HG03025 (cell line): ENCODE measurements around the gene AP2A2.

Source experiments
- ATAC-seq: cut with Tn5 transposase; IDR thresholded peaks from one replicate; pipeline ENCODE4 v1.9.1; 2021; ENCODE audit warnings: mild to moderate bottlenecking, moderate library complexity; ENCODE audit not compliant: unreplicated experiment, low FRiP score

The AP2A2 gene

DNA sequence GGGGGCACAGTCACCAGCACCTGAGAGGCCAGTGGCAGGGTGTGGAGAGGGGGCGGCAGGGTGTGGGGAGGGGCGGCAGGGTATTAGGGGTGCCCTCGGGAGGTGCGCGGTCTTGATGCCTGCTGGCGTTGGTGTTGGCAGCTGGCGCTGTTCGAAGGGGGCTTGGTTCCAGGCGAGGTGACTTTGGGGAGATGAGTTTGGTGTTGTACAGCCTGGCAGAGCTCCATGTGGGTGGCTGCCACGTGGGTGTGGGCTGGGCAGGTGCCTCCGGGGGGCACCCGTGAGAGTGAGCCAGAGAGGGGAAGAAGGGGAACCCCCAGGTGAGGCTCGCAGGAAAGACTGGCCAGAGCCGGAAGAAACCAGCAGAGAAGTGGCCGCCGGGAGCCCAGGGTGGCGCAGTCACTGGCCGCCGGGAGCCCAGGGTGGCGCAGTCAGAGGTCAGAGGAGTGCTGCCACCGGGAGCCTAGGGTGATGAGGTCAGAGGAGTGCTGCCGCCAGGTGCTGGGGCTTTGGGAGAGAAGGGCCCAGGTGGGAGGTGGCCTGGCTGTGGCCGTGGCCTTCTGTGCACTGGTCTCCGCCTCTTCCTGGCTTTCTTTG lies 66.1 kb downstream of the AP2A2 start:
- no peak for ATAC-seq

DNA sequence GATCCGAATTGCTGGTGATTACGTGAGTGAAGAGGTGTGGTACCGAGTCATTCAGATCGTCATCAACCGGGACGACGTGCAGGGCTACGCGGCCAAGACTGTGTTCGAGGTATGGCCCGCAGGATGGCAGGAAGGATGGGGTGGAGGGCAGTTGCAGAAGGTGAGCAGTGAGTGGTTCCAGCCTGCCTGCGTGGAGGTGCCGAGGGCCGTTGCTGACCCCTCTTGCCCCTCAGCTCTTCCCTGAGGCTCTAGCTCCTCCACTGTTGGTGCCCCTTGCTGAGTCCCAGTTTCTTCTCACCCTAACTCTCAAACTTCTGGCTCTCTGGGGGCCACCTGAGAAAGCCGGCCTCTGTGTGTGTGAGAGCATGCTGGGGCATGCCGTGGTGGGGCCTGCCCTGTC lies 66.9 kb downstream of the AP2A2 start:
- no peak for ATAC-seq

DNA sequence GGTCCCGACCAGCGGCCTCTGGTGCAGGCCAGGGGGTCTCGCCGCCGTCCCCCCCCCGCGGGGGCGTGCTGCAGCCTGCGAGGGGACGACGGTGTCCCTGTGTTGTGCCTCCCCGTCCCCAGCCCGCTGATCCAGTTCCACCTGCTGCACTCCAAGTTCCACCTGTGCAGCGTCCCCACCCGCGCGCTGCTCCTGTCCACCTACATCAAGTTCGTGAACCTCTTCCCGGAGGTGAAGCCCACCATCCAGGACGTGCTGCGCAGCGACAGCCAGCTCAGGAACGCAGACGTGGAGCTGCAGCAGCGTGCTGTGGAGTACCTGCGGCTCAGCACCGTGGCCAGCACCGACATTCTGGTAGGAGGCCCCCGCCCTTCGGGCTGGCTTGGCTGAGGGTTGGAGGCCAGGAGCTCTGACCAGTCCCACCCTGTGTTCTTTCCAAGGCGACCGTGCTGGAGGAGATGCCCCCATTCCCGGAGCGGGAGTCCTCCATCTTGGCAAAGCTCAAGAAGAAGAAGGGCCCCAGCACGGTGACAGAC lies 68.0 kb downstream of the AP2A2 start:
- ATAC-seq: no peak

DNA sequence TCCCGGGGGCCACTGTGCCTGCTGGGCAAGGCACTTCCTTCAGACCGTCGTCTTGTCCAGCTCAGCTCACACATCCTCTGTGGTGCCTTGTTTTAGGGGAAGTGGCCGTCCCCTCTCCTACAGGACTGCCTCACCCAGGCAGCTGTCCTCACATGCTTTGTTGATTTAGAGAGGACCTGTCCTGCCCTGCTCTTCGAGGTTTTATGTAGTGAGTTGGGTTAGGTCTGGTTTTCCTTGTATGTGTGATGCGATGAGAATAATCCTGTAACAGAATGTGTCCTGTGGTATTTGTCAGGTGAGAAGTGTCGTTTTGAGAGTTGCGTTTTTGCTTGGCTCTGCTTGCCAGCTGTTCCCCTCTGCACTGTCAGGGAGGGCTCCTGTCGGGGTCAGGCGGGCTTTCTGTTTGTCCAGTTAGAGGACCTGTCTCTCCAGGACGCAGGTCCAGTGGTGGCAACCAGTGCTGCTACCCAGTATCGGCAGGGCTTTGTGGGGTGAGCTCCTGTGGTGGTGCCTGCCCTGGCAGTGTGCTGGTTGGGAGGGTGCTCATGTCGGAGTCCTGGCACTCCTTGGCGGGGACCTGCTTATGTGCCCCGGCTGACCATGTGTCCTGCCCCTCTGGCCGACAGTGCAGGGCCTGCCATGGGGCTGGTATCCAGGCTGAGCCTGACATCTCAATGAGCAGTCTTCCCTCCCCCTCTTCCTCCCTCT lies 69.5 kb downstream of the AP2A2 start:
- no peak for ATAC-seq

DNA sequence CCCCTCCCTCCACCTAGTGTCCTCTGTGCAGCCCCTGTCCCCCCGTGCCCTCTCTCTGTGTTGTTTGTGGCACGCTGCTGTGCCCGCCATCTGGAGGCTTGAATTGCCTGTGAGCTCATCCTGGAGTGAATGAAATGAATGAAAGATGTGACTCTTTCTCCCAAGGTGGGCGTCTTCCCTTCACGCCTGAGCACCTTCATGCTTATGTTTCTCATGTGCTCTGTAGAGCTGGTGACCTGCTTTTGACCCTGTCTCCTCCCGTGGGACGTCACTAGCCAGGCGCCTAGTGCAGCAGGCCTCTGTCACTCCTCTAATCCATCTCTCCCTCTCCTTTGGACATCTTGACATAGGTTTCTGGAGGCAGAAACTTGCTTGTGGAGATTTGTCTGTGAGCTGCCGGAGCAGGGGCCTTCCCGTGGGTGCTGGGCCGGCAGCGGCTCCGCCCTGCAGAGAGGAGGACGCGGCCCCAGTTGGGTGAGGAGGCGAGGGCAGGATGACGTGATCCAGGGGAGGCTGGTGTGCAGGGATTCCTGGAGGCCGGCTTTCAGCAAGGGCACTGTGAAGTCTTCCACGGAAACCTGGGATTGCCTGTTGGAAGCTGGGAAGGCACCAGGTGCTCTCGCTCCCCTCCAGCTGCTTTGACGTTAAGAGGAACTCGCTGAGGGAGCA lies 70.2 kb downstream of the AP2A2 start:
- ATAC-seq: no peak

DNA sequence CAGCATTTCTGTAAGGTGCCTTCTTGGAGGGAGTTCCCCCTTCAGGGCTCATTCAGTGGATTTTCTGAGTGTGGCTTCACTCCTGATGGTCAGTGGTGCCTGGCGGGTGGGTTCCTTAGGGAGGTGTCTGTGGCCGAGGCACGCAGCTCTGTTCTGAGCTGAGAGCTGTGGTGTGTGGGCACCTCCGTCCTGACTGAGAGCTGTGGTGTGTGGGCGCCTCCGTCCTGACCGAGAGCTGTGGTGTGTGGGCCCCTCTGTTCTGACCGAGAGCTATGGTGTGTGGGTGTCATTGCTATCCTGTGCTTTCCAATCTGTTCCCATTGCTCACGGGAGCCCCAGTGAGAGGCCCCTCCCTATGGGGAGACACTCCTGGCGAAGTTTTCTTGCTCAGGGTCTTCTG lies 71.0 kb downstream of the AP2A2 start:
- ATAC-seq: no peak

DNA sequence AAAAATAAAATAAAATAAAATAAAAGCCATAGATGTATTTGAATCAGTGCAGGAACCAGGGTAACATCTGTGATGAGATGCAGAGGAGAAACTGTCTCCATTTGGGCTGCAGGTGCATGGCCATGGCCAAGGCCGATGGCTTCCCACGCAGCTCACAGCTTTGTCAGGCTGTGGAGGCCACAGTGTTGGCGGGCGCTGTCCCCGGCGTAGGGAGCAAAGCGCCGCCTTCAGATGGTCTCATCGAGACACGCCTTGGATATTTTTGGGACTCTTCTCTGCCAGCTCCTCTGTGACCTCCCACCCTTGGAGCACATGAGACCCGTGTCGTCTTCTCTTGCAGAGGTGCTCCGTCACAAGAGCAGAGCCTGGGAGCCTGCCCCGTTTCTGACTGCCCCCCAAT lies 72.2 kb downstream of the AP2A2 start:
- ATAC-seq: no peak

DNA sequence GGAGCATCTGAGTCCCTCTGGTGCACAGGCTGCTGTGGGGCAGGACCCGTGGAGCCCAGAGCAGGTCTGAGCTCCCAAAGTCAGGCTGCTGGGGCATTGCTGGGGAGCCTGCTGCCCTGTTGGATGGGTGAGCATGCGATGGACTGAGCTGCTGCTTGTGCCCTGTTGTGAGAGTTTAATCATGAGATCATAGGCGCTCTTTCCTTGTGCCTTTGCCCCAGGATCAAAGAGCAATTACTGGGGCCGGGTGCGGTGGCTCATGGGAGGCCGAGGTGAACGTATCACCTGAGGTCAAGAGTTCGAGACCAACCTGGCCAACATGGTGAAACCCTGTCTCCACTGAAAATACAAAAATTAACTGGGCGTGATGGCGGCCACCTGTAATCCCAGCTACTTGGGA lies 73.3 kb downstream of the AP2A2 start:
- no peak for ATAC-seq

DNA sequence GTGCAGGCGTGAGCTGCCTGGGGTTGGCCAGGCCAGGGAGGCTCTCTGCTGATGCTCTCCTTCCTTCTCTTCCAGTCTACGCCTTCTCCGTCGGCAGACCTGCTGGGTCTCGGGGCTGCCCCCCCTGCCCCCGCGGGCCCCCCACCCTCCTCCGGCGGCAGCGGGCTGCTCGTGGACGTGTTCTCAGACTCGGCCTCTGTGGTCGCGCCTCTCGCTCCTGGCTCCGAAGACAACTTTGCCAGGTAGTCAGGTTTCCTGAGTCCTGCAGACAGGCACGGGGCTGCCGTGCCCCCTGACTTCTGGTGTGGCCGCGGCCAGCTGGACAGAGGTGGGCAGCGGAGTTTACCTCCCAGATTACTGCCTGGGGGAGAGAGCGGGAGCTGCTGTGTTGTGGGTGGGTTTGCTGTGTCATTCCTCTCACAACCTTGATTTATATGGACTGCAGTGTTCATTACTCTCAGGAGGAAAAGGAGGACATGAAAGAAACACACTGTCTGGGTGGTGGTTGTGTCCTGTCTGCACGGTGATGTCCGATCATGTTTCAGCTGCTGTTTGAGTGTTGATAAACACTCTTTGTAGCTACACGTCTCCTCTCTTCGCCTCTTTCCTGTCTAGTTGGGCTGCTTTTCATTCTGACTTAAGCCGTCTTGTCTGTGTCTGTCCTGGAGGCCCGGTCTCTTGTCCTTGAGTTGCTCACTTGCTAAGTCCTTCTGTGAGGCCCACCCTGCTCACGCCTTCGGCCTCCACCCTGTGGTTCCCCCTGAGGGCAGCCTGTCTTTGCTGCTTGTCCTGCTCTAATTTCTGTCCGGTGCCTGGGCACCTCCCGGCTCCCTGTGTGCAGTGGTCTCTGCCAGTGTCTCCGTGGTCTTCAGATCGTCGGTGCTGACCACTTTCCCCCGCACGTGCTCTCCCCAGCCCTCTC lies 74.9 kb downstream of the AP2A2 start:
- ATAC-seq: no peak

DNA sequence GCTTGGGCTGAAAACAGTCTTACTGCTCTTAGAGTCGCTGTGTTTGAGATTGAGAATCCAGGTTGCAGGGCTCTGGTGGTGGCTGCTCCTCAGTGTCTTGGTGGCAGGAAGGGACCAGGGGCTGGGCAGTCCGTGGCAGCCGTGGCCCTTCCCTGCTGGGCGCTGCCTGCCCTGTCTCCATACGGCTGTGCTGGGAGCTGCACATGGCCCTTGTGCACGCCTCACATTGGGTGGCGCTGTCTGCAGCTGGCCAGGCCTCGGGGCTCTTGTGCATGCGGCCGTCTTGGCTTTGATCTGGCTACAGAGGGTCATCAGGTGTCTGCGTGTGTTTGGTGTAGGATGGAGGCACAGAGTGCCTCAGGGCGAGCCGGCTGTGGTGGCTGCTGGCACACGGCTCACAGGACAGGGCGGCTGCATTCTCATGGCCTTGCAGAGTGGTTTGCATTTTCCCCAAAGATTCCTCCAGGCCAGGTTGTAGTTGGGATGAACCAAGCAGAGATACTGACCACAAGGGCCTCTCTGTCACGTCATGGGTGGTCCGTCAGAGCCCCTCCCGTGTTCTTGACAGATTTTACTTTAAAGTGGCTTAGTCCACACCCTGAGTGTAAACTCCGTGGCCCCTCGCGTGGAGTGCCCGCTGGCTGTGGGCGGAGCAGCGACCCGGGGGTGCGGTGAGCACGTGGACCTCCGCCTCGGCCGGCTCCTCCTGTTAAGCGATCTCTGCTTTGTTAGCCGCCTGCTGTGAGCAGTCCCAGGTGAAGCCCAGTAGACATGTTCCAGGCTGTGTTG lies 76.1 kb downstream of the AP2A2 start:
- no peak for ATAC-seq

DNA sequence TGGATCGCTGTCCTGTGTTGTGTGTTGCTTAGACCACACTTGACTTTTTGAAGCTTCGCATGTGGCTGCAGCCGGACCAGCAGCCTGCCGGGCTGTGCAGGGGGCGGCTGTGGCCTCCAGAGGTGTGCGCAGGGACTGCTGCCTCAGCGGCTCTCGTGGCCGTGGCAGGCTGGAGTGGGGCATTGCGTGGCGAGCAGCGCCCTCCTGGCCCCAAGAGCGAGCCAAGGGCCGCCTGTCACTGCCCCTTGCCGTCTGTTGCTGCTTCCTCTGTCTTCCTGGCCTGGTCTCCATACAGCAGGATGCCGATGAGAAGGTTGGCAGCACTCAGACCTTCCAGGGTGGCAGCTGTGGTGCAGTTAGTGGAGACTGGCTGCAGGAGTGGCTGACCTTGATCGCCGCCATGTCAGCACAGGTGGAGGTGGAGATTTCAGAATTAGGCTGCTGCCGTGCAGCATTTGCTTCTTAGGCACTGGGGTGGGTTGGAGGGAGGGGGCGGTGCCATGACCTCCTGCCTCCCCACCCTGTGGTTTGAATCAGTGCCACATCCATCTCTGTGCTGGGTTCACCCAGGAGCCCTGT lies 76.8 kb downstream of the AP2A2 start:
- no peak for ATAC-seq

DNA sequence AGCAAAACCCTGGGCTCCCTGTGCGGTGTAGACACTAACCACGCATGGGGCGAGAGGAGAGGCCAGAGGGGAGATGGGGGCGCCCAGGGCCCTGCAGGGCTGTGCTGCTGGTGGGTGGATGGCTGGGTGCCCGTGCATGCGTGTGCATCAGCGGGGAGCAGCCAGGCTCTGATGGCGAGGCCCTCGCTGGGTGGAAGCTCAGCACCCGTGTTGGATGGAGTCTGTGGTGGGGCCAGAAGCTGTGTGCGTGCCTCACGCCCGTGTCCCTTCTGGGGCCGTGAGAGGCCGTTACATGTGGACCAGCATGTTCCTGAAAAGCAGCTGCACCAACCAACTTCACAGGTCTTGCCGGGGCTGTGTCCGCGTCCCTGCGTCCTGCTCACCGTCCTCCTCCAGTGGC lies 77.5 kb downstream of the AP2A2 start:
- no peak for ATAC-seq

DNA sequence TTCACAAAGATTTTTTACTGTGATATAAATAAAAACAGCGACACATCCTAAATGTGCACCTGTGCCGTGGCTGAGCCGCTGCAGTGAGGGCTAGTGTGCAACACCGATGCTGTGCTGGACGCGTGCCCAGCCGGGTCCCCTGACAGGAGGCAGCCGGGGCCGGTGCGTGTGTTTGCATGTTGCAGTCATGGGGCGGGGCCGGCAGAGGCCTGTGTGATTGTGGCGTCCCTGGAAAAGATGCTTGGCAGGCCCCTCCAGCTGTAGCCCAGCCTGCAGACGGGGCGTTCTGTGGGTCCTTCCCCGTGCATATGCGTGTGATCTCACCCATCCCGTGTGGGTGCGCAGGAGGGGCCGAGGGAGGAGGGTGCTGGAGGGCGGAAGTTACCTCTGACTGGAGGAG lies 80.3 kb downstream of the AP2A2 start:
- ATAC-seq: no peak

DNA sequence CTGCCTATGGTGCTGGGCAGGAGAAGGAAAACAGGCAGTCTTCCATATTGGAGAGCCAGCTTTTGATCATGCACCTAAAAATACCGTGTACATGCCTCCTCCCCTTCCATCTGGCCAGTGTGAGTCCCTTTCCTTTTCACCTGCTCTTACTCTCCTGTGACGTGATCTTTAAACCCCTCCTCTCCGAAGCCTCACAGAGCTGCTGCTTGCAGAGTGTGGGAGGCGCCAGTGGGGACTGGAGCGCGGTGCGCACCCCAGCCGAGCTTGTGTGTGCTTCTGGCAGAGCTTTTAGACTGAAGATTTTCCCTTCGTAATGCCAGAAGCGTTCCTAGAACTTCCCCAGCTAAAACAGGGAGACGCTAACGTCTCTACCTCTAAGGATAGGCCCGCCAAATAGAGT lies 81.1 kb downstream of the AP2A2 start:
- no peak for ATAC-seq

DNA sequence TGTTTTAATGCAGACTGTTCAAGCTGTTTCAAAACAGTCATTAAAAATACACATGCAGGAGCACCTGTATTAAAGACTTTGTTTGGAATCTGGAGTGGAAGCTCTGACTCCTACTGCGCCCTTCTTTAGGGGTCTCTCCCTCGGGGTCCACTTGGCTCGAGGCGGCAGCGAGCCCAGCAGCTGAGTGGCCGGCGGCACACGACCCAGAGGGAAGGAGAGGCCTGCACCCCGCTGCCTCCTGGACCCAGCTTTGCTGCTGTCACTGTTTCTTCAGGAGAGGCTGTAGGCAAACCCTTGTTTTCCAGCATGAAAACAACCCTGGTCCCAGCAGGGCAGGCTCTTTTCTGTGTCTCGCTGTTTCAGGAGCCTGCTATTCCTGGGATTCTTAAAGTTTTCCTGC lies 81.6 kb downstream of the AP2A2 start:
- ATAC-seq: no peak

DNA sequence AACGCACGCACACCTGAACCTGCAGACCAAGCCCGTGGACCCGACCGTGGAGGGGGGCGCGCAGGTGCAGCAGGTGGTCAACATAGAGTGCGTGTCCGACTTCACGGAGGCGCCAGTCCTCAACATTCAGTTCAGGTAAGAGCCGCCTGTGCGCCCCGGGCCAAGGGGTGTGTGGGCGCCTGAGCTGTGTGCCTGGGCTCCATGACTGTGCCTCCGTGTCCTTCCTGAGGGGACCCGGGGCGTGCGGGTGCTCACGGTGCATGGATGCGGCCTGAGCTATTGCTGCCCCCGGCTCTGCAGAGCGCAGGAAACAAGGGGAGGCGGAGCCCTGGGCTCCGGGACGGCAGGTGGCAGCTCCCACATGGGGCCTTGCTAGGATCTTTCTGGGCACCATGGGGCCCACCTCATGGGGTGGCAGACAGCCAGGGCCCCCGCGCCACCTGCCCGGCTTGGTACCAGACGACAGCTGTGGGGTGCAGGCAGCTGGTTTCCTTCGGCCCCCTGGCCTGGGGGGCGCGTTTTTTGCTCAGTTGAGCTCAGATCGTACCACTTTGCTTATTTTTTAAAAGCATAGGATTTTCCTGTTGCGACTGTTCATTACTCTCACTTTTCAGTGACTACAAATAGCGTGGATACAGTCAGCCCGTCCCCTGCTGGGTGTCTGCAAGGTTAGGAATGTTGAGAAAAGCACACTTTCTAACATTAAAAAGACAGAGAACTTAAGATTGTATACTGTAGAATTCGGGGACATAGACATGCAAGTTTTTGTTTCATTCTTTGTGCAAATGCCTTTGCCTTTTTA lies 82.5 kb downstream of the AP2A2 start:
- no peak for ATAC-seq

DNA sequence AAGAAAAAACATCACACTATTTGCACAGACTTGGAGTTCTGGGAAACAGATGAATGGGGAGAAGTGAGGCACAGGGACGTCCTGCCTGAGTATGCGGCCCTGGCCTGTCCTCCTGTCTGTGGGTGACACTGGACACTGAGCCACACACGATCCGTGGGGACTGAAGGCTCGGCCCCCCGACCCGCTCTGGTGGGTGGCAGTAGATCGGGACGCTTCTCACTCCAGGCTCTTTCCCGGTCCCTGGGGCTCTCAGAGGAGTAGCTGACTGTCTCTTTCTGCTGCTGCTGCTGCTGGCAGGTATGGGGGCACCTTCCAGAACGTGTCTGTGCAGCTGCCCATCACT lies 83.1 kb downstream of the AP2A2 start:
- no peak for ATAC-seq

DNA sequence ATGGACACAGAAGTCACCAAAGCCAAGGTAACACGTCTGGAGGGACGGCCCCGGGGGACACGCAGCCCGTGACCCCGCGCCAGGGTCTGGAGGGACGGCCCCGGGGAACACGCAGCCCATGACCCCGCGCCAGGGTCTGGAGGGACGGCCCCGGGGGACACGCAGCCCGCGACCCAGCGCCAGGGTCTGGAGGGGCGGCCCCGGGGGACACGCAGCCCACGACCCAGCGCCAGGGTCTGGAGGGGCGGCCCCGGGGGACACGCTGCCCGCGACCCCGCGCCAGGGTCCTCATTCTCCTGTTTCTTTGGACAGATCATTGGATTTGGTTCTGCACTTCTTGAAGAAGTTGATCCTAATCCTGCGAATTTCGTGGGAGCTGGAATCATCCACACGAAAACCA lies 83.7 kb downstream of the AP2A2 start:
- no peak for ATAC-seq

DNA sequence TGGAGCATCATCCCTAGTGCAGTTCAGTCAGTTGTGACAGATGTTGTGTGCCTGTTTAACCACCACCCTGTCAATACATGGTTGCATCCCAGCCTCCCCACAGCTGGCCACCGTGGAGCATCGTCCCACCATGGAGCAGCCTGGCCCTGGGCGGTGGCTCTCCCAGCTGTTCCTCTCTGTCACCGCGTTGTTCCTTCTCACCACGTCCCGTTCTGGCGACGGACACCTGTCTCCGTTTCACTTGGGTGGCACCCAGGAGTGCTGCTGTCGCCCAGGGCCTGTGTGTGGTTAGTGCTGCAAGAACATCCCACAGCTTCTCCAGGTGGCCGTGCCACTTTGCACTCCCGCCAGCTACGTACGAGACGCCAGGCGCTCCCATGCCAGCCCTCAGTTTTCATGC lies 84.3 kb downstream of the AP2A2 start:
- no peak for ATAC-seq
